Lung (tissue), 16 donors: Measurements from ENCODE around the gene CCL4L2. TPM values are rescaled to one million over a fixed set of nuclear protein-coding genes. Genes with fewer than 3 reads are reported as not detected.
"Not testable (repeated sequence)": the region's sequence is repeated elsewhere in the genome, so short reads cannot be mapped to it uniquely, and the experiment has no call there.

Experiments
- ATAC-seq: fragments of 200-7000 bp; cut with Tn5 transposase; one replicate; pipeline ENCODE4 v1.9.1; 2020; ENCODE audit warnings: moderate number of reproducible peaks; ENCODE audit not compliant: insufficient read depth, low FRiP score
- DNase-seq, 3 donors: peaks; one replicate each; pipeline ENCODE4 v3.0.0-alpha.2; 2013 to 2017
- H3K27ac ChIP-seq, 2 donors: one replicate each; pipeline ENCODE4 v1.5.1; 2013; ENCODE audit warnings: mild to moderate bottlenecking in 2 of 2, moderate library complexity in 2 of 2, control low read depth in 1 of 2, inconsistent platforms in 1 of 2, low read depth in 1 of 2, low read length in 1 of 2
- H3K27me3 ChIP-seq, 3 donors: one replicate each; pipeline ENCODE4 v1.5.1; 2013; ENCODE audit warnings: low read length in 2 of 3; ENCODE audit not compliant: control insufficient read depth in 3 of 3, insufficient read depth in 3 of 3
- H3K36me3 ChIP-seq, 4 donors: one replicate each; pipeline ENCODE4 v1.5.1; 2013; ENCODE audit warnings: low read length in 4 of 4, mild to moderate bottlenecking in 1 of 4, moderate library complexity in 1 of 4; ENCODE audit not compliant: control insufficient read depth in 4 of 4, insufficient read depth in 4 of 4
- H3K4me1 ChIP-seq, 5 donors: one replicate each; pipeline ENCODE4 v1.5.1; 2013; ENCODE audit warnings: low read length in 5 of 5, mild to moderate bottlenecking in 2 of 5, moderate library complexity in 1 of 5; ENCODE audit not compliant: control insufficient read depth in 5 of 5, insufficient read depth in 5 of 5
- H3K4me3 ChIP-seq: one replicate; pipeline ENCODE4 v1.5.1; 2013; ENCODE audit warnings: mild to moderate bottlenecking, control low read depth, moderate library complexity
- H3K9ac ChIP-seq, 2 donors: one replicate each; pipeline ENCODE4 v1.5.1; 2013; ENCODE audit warnings: low read length in 2 of 2, control low read depth in 1 of 2; ENCODE audit not compliant: insufficient read depth in 1 of 2
- H3K9me3 ChIP-seq, 4 donors: one replicate each; pipeline ENCODE4 v1.5.1; 2013; ENCODE audit warnings: low read length in 3 of 4, mild to moderate bottlenecking in 1 of 4, moderate library complexity in 1 of 4; ENCODE audit not compliant: control insufficient read depth in 4 of 4, insufficient read depth in 3 of 4
- CTCF ChIP-seq: IDR thresholded peaks from 2 replicates; pipeline ENCODE4 v1.5.1; 2012; ENCODE audit warnings: mild to moderate bottlenecking; ENCODE audit errors: control extremely low read depth, extremely low read depth
- WGBS, 2 donors: extraction: QIAGEN DNeasy Blood & Tissue Kit; methylation state at CpG; one replicate each; pipeline ENCODE4 v1.1.7; 2013; 5-methylcytosine and 5-hydroxymethylcytosine counted together
- long read RNA-seq, 5 donors: transcript quantifications; one replicate each; lab custom pipeline, GENCODE V29; 2026
- polyA plus RNA-seq, 2 donors: library from polyadenylated mRNA; stranded (reverse); fragments of 200-250 nt; gene quantifications; one replicate each; pipeline ENCODE4 v1.2.1, GENCODE V29; 2013
- total RNA-seq, 2 donors: library from RNA; depleted of rRNA in 1 of 2; stranded (reverse); fragments of >200 nt in 1 of 2; gene quantifications; one replicate each; pipeline ENCODE4 v1.2.1, GENCODE V29; 2014 to 2021
- donor health status: control.
- donor health status: control.
- donor health status: Bipolar disorder and iron deficiency.
- donor health status: healthy.
- donor health status: DM: yes; HTN: yes; CAD: no.

The CCL4L2 gene
- total RNA-seq (10 to 100 TPM; 10.7 to 52.2 TPM), polyA plus RNA-seq (100 to 1,000 TPM in 1 of 2 donors, 1 to 10 TPM in 1; 4.5 to 125 TPM)
- long read RNA-seq, donor 1 = 0 reads
- long read RNA-seq, donor 2 = 0 reads
- long read RNA-seq, donor 3 = 0 reads
- long read RNA-seq, donor 4 = 0 reads
- long read RNA-seq, donor 5, partial matches to known transcripts = 0 of 2 reads
- long read RNA-seq, donor 5, other reads (novel, unspliced or antisense) = 0 of 2 reads

GRCh38 chr17:36210439-36211211 is at the start of gene CCL4L2:
CCL4L2 (plus strand) TSS chr17:36211063.
- 59 to 63% methylated on average over 6 to 7 of the region's 7 CpGs for WGBS, 2 donors
- ATAC-seq = peak; percentile 28
- H3K9me3 ChIP-seq, H3K27me3 ChIP-seq, DNase-seq, H3K36me3 ChIP-seq, H3K4me3 ChIP-seq, H3K4me1 ChIP-seq, H3K27ac ChIP-seq, H3K9ac ChIP-seq: not testable (repeated sequence)

- not testable (repeated sequence) for DNase-seq, H3K4me1 ChIP-seq, H3K27me3 ChIP-seq, ATAC-seq, H3K9ac ChIP-seq, H3K27ac ChIP-seq, H3K36me3 ChIP-seq, H3K4me3 ChIP-seq, H3K9me3 ChIP-seq
- 60 to 72% methylated on average over 5 to 6 of the region's 8 CpGs for WGBS, 2 donors
Measured at GRCh38 chr17:36168836-36169235, 42.0 kb upstream of the CCL4L2 start.

- no CpG with 5 or more reads among the region's 11 CpGs for WGBS, 2 donors
- not testable (repeated sequence) for ATAC-seq, H3K4me3 ChIP-seq, H3K4me1 ChIP-seq, H3K27me3 ChIP-seq, DNase-seq, H3K9ac ChIP-seq, H3K36me3 ChIP-seq, H3K27ac ChIP-seq, H3K9me3 ChIP-seq
Measured at GRCh38 chr17:36176536-36176935, 34.3 kb upstream of the CCL4L2 start, which contains the start of gene TBC1D3B. TBC1D3B (minus strand) TSS chr17:36176636; CDS start chr17:36175050, 1,586 bp downstream.

- not testable (repeated sequence) for H3K9ac ChIP-seq, H3K9me3 ChIP-seq, ATAC-seq, H3K27ac ChIP-seq, DNase-seq, H3K36me3 ChIP-seq, H3K4me3 ChIP-seq
- WGBS, 2 donors = 89 to 91% methylated on average over 6 of the region's 6 CpGs
- Histone ChIP-seq H3K4me1 (peaks cover 0 to 13% (median 3%) of the 10 kb centered on the region in 5 donors), H3K27me3 (peaks cover 0 to 34% (median 7%) of the 10 kb centered on the region in 3 donors)
Measured at GRCh38 chr17:36181446-36182175, 29.3 kb upstream of the CCL4L2 start.

- DNase-seq = peak in 1 of 3 donors; percentile 53
- H3K27me3 ChIP-seq = peaks cover 0 to 40% (median 7%) of the 10 kb centered on the region in 3 donors
- H3K4me3 ChIP-seq = peak overlapping the region; percentile 1
- no peak overlapping the region for H3K27ac ChIP-seq
- peaks cover 0 to 13% (median 3%) of the 10 kb centered on the region in 5 donors for H3K4me1 ChIP-seq
- no peak for TF ChIP-seq CTCF
- ATAC-seq = peak; percentile 54
- 31 to 42% methylated on average over 48 of the region's 48 CpGs for WGBS, 2 donors
- peak overlapping the region; percentile 26 to 55 for H3K9ac ChIP-seq
- no peaks in the 10 kb centered on the region for H3K36me3 ChIP-seq
- no peaks in the 10 kb centered on the region for H3K9me3 ChIP-seq
Measured at GRCh38 chr17:36182176-36183000, 28.5 kb upstream of the CCL4L2 start.
